Peyer's patch (tissue), 4 donors: ENCODE results near the gene PDGFB. TPM values are rescaled to one million over a fixed set of nuclear protein-coding genes. Genes with fewer than 3 reads are reported as not detected.

Source experiments
- DNase-seq, 3 donors: peaks; one replicate each; pipeline ENCODE4 v3.0.0-alpha.2; 2017 to 2019
- H3K27ac ChIP-seq, 4 donors: fragments of 200-600 bp; sonication (generic); one replicate each; pipeline ENCODE4 v1.5.1; 2016 to 2019
- H3K27me3 ChIP-seq, 2 donors: fragments of 200-600 bp; sonication (generic); one replicate each; pipeline ENCODE4 v1.5.1; 2019
- H3K36me3 ChIP-seq, 3 donors: fragments of 200-600 bp; sonication (generic); one replicate each; pipeline ENCODE4 v1.5.1; 2016 to 2019
- H3K4me1 ChIP-seq, 4 donors: fragments of 200-600 bp; sonication (generic); one replicate each; pipeline ENCODE4 v1.5.1; 2016 to 2019
- H3K4me3 ChIP-seq, 4 donors: fragments of 200-600 bp; sonication (generic); 1 replicate in 3 of 4; 2 replicates in 1 of 4; pipeline ENCODE4 v1.5.1; 2016 to 2019; ENCODE audit warnings: mild to moderate bottlenecking in 1 of 4
- H3K9me3 ChIP-seq, 4 donors: fragments of 200-600 bp; sonication (generic); one replicate each; pipeline ENCODE4 v1.5.1; 2016 to 2019; ENCODE audit warnings: mild to moderate bottlenecking in 1 of 4
- CTCF ChIP-seq, 6 experiments: fragments of 450-650 bp in 4 of 6; fragments of 200-600 bp in 2 of 6; sonication (generic) in 1 of 6; IDR thresholded peaks; one replicate each; pipeline ENCODE4 v1.5.1; 2017 to 2019; ENCODE audit warnings: antibody characterized with exemption in 6 of 6, mild to moderate bottlenecking in 3 of 6, moderate library complexity in 1 of 6
- POLR2A ChIP-seq, 2 donors: fragments of 450-650 bp; IDR thresholded peaks; one replicate each; pipeline ENCODE4 v1.5.1; 2017; ENCODE audit warnings: antibody characterized with exemption in 2 of 2, mild to moderate bottlenecking in 2 of 2, moderate library complexity in 2 of 2
- total RNA-seq, 4 donors: library from RNA; depleted of rRNA; stranded (reverse); fragments of >200 nt; gene quantifications; one replicate each; pipeline ENCODE4 v1.1.0, GENCODE V29; 2016

PDGFB gene
- total RNA-seq, 4 donors from 2014 or later = 1.8 to 10.7 (median 3.8) TPM

GRCh38 chr22:39243439-39244135, 1.2 kb downstream of the PDGFB start:
- Histone ChIP-seq H3K36me3 (no peaks in the 10 kb centered on the region), H3K4me3 (peak overlapping the region; percentile 34 to 59 (median 52)), H3K27me3 (peaks cover 0 to 34% of the 10 kb centered on the region in 2 donors), H3K9me3 (no peaks in the 10 kb centered on the region), H3K27ac (peak overlapping the region; percentile 14 to 79 (median 48)), H3K4me1 (peaks cover 0 to 59% (median 25%) of the 10 kb centered on the region in 4 donors)
- no peak for DNase-seq
- TF ChIP-seq CTCF (IDR thresholded peaks at IDR 0.05) = no peak
- TF ChIP-seq POLR2A (IDR thresholded peaks at IDR 0.05) = no peak

GRCh38 chr22:39242595-39243438, 2.0 kb downstream of the PDGFB start:
- Histone ChIP-seq H3K36me3 (no peaks in the 10 kb centered on the region), H3K4me1 (peaks cover 0 to 59% (median 25%) of the 10 kb centered on the region in 4 donors), H3K4me3 (peak overlapping the region; percentile 34 to 59 (median 52)), H3K27ac (peak overlapping the region; percentile 20 to 79 (median 48)), H3K27me3 (peaks cover 0 to 34% of the 10 kb centered on the region in 2 donors), H3K9me3 (no peaks in the 10 kb centered on the region)
- DNase-seq = no peak
- TF ChIP-seq CTCF (IDR thresholded peaks at IDR 0.05) = no peak
- TF ChIP-seq POLR2A (IDR thresholded peaks at IDR 0.05) = no peak

GRCh38 chr22:39241794-39242594, 2.8 kb downstream of the PDGFB start:
- no peak for TF ChIP-seq POLR2A (IDR thresholded peaks at IDR 0.05)
- H3K36me3 ChIP-seq = no peaks in the 10 kb centered on the region
- peak in 1 of 3 donors; percentile 30 for DNase-seq
- H3K27ac ChIP-seq = peak overlapping the region in 3 of 4 donors; percentile 28 to 79 (median 67)
- H3K4me3 ChIP-seq = peak overlapping the region; percentile 34 to 59 (median 52)
- peaks cover 0 to 34% of the 10 kb centered on the region in 2 donors for H3K27me3 ChIP-seq
- H3K4me1 ChIP-seq = peaks cover 0 to 59% (median 25%) of the 10 kb centered on the region in 4 donors
- no peaks in the 10 kb centered on the region for H3K9me3 ChIP-seq

- peaks cover 0 to 67% (median 33%) of the 10 kb centered on the region in 4 donors for H3K4me1 ChIP-seq
- H3K27me3 ChIP-seq = peaks cover 0 to 29% of the 10 kb centered on the region in 2 donors
- H3K4me3 ChIP-seq = peak overlapping the region in 3 of 4 donors; percentile 49 to 59 (median 56)
- TF ChIP-seq POLR2A (IDR thresholded peaks at IDR 0.05) (no peak), CTCF (IDR thresholded peaks at IDR 0.05) (no peak)
- H3K36me3 ChIP-seq = no peaks in the 10 kb centered on the region
- DNase-seq = peak; percentile 34 to 82 (median 80)
- no peaks in the 10 kb centered on the region for H3K9me3 ChIP-seq
- H3K27ac ChIP-seq = peak overlapping the region; percentile 28 to 79 (median 54)
Measured at GRCh38 chr22:39240831-39241793, 3.7 kb downstream of the PDGFB start.
